Dermis blood vessel endothelial cell (primary cell): ENCODE measurements around the gene FOXL3. TPM values are rescaled to one million over a fixed set of nuclear protein-coding genes. Genes with fewer than 3 reads are reported as not detected.

Experiments used
- total RNA-seq: library from RNA; depleted of rRNA; stranded (reverse); fragments of >200 nt; gene quantifications from 2 replicates; pipeline ENCODE4 v1.2.3, GENCODE V29; 2014

Gene FOXL3
- total RNA-seq, 1 donor from 2014 or later: not detected

Other genes with a start within 250 kb of the FOXL3 start
- gene FAM20C, start 97.6 kb upstream of the FOXL3 start, total RNA-seq: 2.7 and 4.6 TPM in 2 replicates
- 68.8 and 100 TPM in 2 replicates for gene PDGFA, start 229.7 kb downstream of the FOXL3 start, total RNA-seq